Measurements from ENCODE around the gene SGK2.

SGK2 gene

GRCh38 chr20:43525021-43525420, 33.8 kb upstream of the SGK2 start:
- TF ChIP-seq TAF1 (IDR thresholded peaks at IDR 0.05; ENCODE audit: borderline replicate concordance, insufficient read depth, low read length): no peak
- TF ChIP-seq POLR2AphosphoS5 (IDR thresholded peaks at IDR 0.05; ENCODE audit: low read depth, low read length): no peak
- TF ChIP-seq SIN3A (IDR thresholded peaks at IDR 0.05; ENCODE audit: borderline replicate concordance, insufficient read depth, low read length): no peak
- TF ChIP-seq REST (IDR thresholded peaks at IDR 0.05; ENCODE audit: insufficient read depth in 1 of 2, low read depth in 2 of 2, low read length in 2 of 2): no peak
- no peak for TF ChIP-seq FOXP2 (optimal IDR thresholded peaks at IDR 0.05; ENCODE audit: borderline replicate concordance, extremely low read depth, extremely low read length, insufficient read depth)

DNA sequence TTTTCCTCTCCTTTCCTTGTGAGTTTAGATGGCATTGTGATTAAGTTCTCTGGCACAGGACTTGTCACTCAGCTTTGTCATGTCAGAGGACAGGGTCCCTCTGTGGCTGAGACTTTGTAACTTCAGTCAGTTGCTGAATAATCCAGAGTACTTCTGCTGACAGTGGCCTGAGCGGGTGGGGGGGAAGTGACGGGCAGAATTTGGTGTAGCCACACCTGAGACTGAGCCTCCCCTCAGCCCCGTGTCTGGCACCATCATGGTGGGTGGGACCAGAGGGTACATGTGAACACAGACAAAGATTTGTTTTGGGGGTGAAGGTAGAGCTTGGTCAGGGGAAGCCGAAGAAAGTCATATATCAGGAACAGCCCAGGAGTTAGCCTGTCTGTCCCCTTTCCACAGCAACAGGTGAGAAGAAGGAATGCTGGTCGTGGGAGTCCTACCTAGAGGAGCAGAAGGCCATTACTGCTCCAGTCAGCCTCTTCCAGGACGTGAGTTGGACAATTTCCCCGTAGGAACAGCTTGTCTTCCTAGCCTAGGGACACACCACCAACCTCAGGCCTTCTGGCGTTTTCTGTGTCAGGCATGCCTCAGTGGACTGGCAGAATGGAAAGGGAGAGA, 30.5 kb upstream of the SGK2 start:
- TF ChIP-seq FOXP2 (optimal IDR thresholded peaks at IDR 0.05; ENCODE audit: borderline replicate concordance, extremely low read depth, extremely low read length, insufficient read depth) (no peak), POLR2AphosphoS5 (IDR thresholded peaks at IDR 0.05; ENCODE audit: low read depth, low read length) (no peak), TAF1 (IDR thresholded peaks at IDR 0.05; ENCODE audit: borderline replicate concordance, insufficient read depth, low read length) (no peak), SIN3A (IDR thresholded peaks at IDR 0.05; ENCODE audit: borderline replicate concordance, insufficient read depth, low read length) (no peak), REST (IDR thresholded peaks at IDR 0.05; ENCODE audit: insufficient read depth in 1 of 2, low read depth in 2 of 2, low read length in 2 of 2) (no peak)

DNA sequence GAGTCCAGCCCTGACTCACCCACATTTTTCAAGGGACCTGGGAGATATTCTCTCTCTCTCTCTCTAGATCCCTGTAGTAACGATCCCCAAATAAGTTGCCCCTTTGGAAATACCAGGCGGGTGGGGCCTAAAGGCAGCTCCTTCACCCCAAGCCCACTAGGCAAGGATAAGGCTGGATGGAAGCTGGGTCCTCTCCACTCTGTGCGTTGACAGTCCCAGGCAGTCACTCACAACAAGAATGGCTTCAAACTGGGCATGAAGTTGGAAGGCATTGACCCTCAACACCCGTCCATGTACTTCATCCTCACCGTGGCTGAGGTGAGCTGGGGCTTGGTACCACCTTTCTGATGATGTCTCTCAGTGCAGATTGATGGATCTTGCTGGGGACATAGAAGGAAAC, 29.8 kb upstream of the SGK2 start:
- no peak for TF ChIP-seq SIN3A (IDR thresholded peaks at IDR 0.05; ENCODE audit: borderline replicate concordance, insufficient read depth, low read length)
- no peak for TF ChIP-seq POLR2AphosphoS5 (IDR thresholded peaks at IDR 0.05; ENCODE audit: low read depth, low read length)
- no peak for TF ChIP-seq TAF1 (IDR thresholded peaks at IDR 0.05; ENCODE audit: borderline replicate concordance, insufficient read depth, low read length)
- TF ChIP-seq REST (IDR thresholded peaks at IDR 0.05; ENCODE audit: insufficient read depth in 1 of 2, low read depth in 2 of 2, low read length in 2 of 2): no peak
- TF ChIP-seq FOXP2 (optimal IDR thresholded peaks at IDR 0.05; ENCODE audit: borderline replicate concordance, extremely low read depth, extremely low read length, insufficient read depth): no peak

GRCh38 chr20:43529457-43530153, 29.2 kb upstream of the SGK2 start:
- no peak for TF ChIP-seq TAF1 (IDR thresholded peaks at IDR 0.05; ENCODE audit: borderline replicate concordance, insufficient read depth, low read length)
- no peak for TF ChIP-seq REST (IDR thresholded peaks at IDR 0.05; ENCODE audit: insufficient read depth in 1 of 2, low read depth in 2 of 2, low read length in 2 of 2)
- no peak for TF ChIP-seq FOXP2 (optimal IDR thresholded peaks at IDR 0.05; ENCODE audit: borderline replicate concordance, extremely low read depth, extremely low read length, insufficient read depth)
- no peak for TF ChIP-seq SIN3A (IDR thresholded peaks at IDR 0.05; ENCODE audit: borderline replicate concordance, insufficient read depth, low read length)
- no peak for TF ChIP-seq POLR2AphosphoS5 (IDR thresholded peaks at IDR 0.05; ENCODE audit: low read depth, low read length)
